HEK293T (cell line): ENCODE measurements around the gene DRAM2.

Experiments
- CTCF ChIA-PET: fragments of 350-600 bp; formaldehyde crosslinking; extraction: SDS; loops from one replicate; lab custom pipeline; 2021; ENCODE audit warnings: antibody characterized with exemption, inconsistent platforms; lab: Yijun Ruan, JAX
- POLR2A ChIA-PET: fragments of 350-600 bp; formaldehyde crosslinking; extraction: SDS; loops from one replicate; lab custom pipeline; 2020; ENCODE audit warnings: antibody characterized with exemption, inconsistent platforms; lab: Yijun Ruan, JAX
- DNase-seq: peaks from one replicate; pipeline ENCODE4 v3.0.0; 2012; ENCODE audit warnings: mixed read lengths; ENCODE audit errors: extremely low spot score
- ARNT ChIP-seq: fragments of 450-650 bp; IDR thresholded peaks from 2 replicates; pipeline ENCODE4 v1.6.1; 2017; ENCODE audit warnings: mild to moderate bottlenecking
- BHLHE40 ChIP-seq: fragments of 450-650 bp; IDR thresholded peaks from 2 replicates; pipeline ENCODE4 v1.6.1; 2016; ENCODE audit warnings: mild to moderate bottlenecking, moderate library complexity, borderline replicate concordance
- CTBP1 ChIP-seq: fragments of 450-650 bp; IDR thresholded peaks from 2 replicates; pipeline ENCODE4 v1.6.1; 2016; ENCODE audit warnings: borderline replicate concordance
- ELF4 ChIP-seq: fragments of 450-650 bp; IDR thresholded peaks from 2 replicates; pipeline ENCODE4 v1.6.1; 2017; ENCODE audit warnings: antibody characterized with exemption
- FOXA1 ChIP-seq: fragments of 450-650 bp; IDR thresholded peaks from 2 replicates; pipeline ENCODE4 v1.6.1; 2016; ENCODE audit warnings: mild to moderate bottlenecking
- FOXK2 ChIP-seq: fragments of 450-650 bp; IDR thresholded peaks from 2 replicates; pipeline ENCODE4 v1.6.1; 2016; ENCODE audit warnings: mild to moderate bottlenecking
- FOXM1 ChIP-seq: fragments of 450-650 bp; IDR thresholded peaks from 2 replicates; pipeline ENCODE4 v1.6.1; 2017; ENCODE audit warnings: mild to moderate bottlenecking, borderline replicate concordance
- HDGF ChIP-seq: fragments of 450-650 bp; IDR thresholded peaks from 2 replicates; pipeline ENCODE4 v1.6.1; 2017; ENCODE audit warnings: antibody characterized with exemption, borderline replicate concordance
- L3MBTL2 ChIP-seq: fragments of 450-650 bp; conservative IDR thresholded peaks from 2 replicates; pipeline ENCODE4 v1.6.1; 2016; ENCODE audit warnings: mild to moderate bottlenecking
- LEF1 ChIP-seq: fragments of 450-650 bp; IDR thresholded peaks from 2 replicates; pipeline ENCODE4 v1.6.1; 2017; ENCODE audit warnings: mild to moderate bottlenecking, borderline replicate concordance
- NFRKB ChIP-seq: fragments of 450-650 bp; IDR thresholded peaks from 2 replicates; pipeline ENCODE4 v1.6.1; 2016; ENCODE audit warnings: mild to moderate bottlenecking, moderate library complexity
- PKNOX1 ChIP-seq: fragments of 450-650 bp; IDR thresholded peaks from 2 replicates; pipeline ENCODE4 v1.6.1; 2016
- SP1 ChIP-seq: fragments of 450-650 bp; IDR thresholded peaks from 2 replicates; pipeline ENCODE4 v1.6.1; 2017
- SUZ12 ChIP-seq: fragments of 450-650 bp; IDR thresholded peaks from 2 replicates; pipeline ENCODE4 v1.6.1; 2016; ENCODE audit warnings: mild to moderate bottlenecking
- TARDBP ChIP-seq: fragments of 450-650 bp; IDR thresholded peaks from 2 replicates; pipeline ENCODE4 v1.6.1; 2016
- ZNF384 ChIP-seq: fragments of 450-650 bp; IDR thresholded peaks from 2 replicates; pipeline ENCODE4 v1.6.1; 2016

The DRAM2 gene

GRCh38 chr1:111139956-111140679 is at the start of gene DRAM2, which contains the start of gene CEPT1:
TSS of gene DRAM2 (minus strand) at chr1:111140093. CDS start at chr1:111131554, 8,539 bp downstream.
TSS of gene CEPT1 (plus strand) at chr1:111140223. CDS start at chr1:111147715, 7,492 bp downstream.
- POLR2A ChIA-PET = interaction anchor here (1.0 to 2.7 kb wide), 4 partner anchors 10 to 34 kb away, joined by 4 to 8 read pairs (median 5); no protein-coding TSS in a partner anchor
- DNase-seq = peak; percentile 92
- TF ChIP-seq ZNF384 = no peak
- TF ChIP-seq PKNOX1 = peak; percentile 63; the same call in 1 of the 2 replicates
- peak; percentile 8; the same call in 1 of the 2 replicates for TF ChIP-seq ELF4
- no peak for TF ChIP-seq ARNT
- TF ChIP-seq FOXK2 = no peak
- CTCF ChIA-PET = no interaction called here

- CTCF ChIA-PET = no interaction called here
- DNase-seq = no peak
- no peak for TF ChIP-seq SP1
- no peak for TF ChIP-seq ARNT
- no peak for TF ChIP-seq ZNF384
- no peak for TF ChIP-seq CTBP1
- TF ChIP-seq L3MBTL2 = no peak
- TF ChIP-seq FOXK2 = no peak
- no peak for TF ChIP-seq FOXM1
- POLR2A ChIA-PET = no interaction called here
Observed at GRCh38 chr1:111184663-111185062, 44.8 kb upstream of the DRAM2 start.

GRCh38 chr1:111183308-111184069 is 43.6 kb upstream of the DRAM2 start:
- ChIA-PET CTCF (interaction anchor here (0.6 kb wide), 1 partner anchor 228 kb away, joined by 8 read pairs; no protein-coding TSS in a partner anchor), POLR2A (interaction anchor here (0.9 kb wide), 1 partner anchor 13 kb away, joined by 3 read pairs; no protein-coding TSS in a partner anchor)
- no peak for DNase-seq
- TF ChIP-seq CTBP1 (no peak), FOXK2 (no peak), HDGF (no peak), LEF1 (no peak), TARDBP (no peak), ELF4 (no peak), NFRKB (no peak), FOXM1 (no peak), PKNOX1 (no peak), ZNF384 (no peak), L3MBTL2 (no peak), SUZ12 (no peak), FOXA1 (no peak), SP1 (no peak), ARNT (no peak)

GRCh38 chr1:111182052-111182451 is 42.2 kb upstream of the DRAM2 start:
- ChIA-PET CTCF (no interaction called here), POLR2A (no interaction called here)
- TF ChIP-seq ARNT = no peak
- no peak for TF ChIP-seq NFRKB
- TF ChIP-seq L3MBTL2 = no peak
- no peak for TF ChIP-seq HDGF
- no peak for TF ChIP-seq LEF1
- no peak for TF ChIP-seq FOXK2
- no peak for TF ChIP-seq SP1
- no peak for TF ChIP-seq TARDBP
- no peak for TF ChIP-seq PKNOX1
- TF ChIP-seq ELF4 = no peak
- TF ChIP-seq CTBP1 = no peak
- TF ChIP-seq FOXA1 = no peak
- no peak for TF ChIP-seq SUZ12
- TF ChIP-seq ZNF384 = no peak
- TF ChIP-seq FOXM1 = no peak
- TF ChIP-seq BHLHE40 = no peak
- DNase-seq = no peak

GRCh38 chr1:111179968-111180533 is 40.2 kb upstream of the DRAM2 start:
- TF ChIP-seq ARNT = no peak
- no peak for TF ChIP-seq BHLHE40
- CTCF ChIA-PET = no interaction called here
- POLR2A ChIA-PET = no interaction called here
- DNase-seq = no peak

GRCh38 chr1:111176678-111177077 is 36.8 kb upstream of the DRAM2 start:
- no peak for TF ChIP-seq CTBP1
- no peak for TF ChIP-seq LEF1
- TF ChIP-seq PKNOX1 = no peak
- TF ChIP-seq FOXK2 = no peak
- TF ChIP-seq FOXA1 = no peak
- no peak for TF ChIP-seq SUZ12
- no peak for TF ChIP-seq HDGF
- TF ChIP-seq ELF4 = no peak
- no peak for TF ChIP-seq ZNF384
- TF ChIP-seq ARNT = no peak
- ChIA-PET POLR2A (no interaction called here), CTCF (no interaction called here)
- DNase-seq = no peak
